Caco-2 (cell line): Measurements from ENCODE around the gene LCN1. TPM values are rescaled to one million over a fixed set of nuclear protein-coding genes. Genes with fewer than 3 reads are reported as not detected.
"Not testable (repeated sequence)": the region's sequence is repeated elsewhere in the genome, so short reads cannot be mapped to it uniquely, and the experiment has no call there.

ENCODE experiments used
- BruUV-seq: library from RNA; stranded (reverse); fragments of 400-500 nt; replicated peaks from 2 replicates; lab custom pipeline; 2021; lab: Mats Ljungman, UMichigan
- CTCF ChIA-PET: fragments of 300-600 bp; sonication (Branson Sonifier 250); formaldehyde crosslinking; loops from one replicate; lab custom pipeline; 2022; ENCODE audit warnings: antibody characterized with exemption; lab: Charles Lee
- POLR2A ChIA-PET: fragments of 300-600 bp; sonication (Branson Sonifier 250); formaldehyde crosslinking; loops from one replicate; lab custom pipeline; 2022; ENCODE audit warnings: antibody characterized with exemption; lab: Charles Lee
- DNase-seq, 2 experiments: peaks; one replicate each; pipeline versions ENCODE4 v3.0.0 to v3.0.0-alpha.2; 2020 to 2022
- H3K27me3 ChIP-seq: replicated peaks from 2 replicates; pipeline ENCODE4 v1.6.0; 2011; ENCODE audit warnings: low read length; ENCODE audit not compliant: control insufficient read depth, insufficient read depth
- H3K36me3 ChIP-seq: 2 replicates; pipeline ENCODE4 v1.5.1; 2011; ENCODE audit warnings: low read length; ENCODE audit not compliant: control insufficient read depth, insufficient read depth
- H3K4me1 ChIP-seq: fragments of 250-450 bp; sonication (Bioruptor Pico); 2 replicates; pipeline ENCODE4 v1.5.1; 2020; ENCODE audit warnings: mild to moderate bottlenecking
- H3K4me3 ChIP-seq: 2 replicates; pipeline ENCODE4 v1.5.1; 2011; ENCODE audit warnings: low read depth, mild to moderate bottlenecking, control low read depth, low read length
- H3K9me3 ChIP-seq: fragments of 250-450 bp; sonication (Bioruptor Pico); 2 replicates; pipeline ENCODE4 v1.5.1; 2020; ENCODE audit warnings: mild to moderate bottlenecking, moderate library complexity
- H3K27ac Mint-ChIP-seq: one replicate; pipeline ENCODE4 v1.8.0; 2022; ENCODE audit warnings: mixed read lengths; ENCODE audit not compliant: unreplicated experiment
- H3K27me3 Mint-ChIP-seq: one replicate; pipeline ENCODE4 v1.8.0; 2022; ENCODE audit warnings: mixed read lengths; ENCODE audit not compliant: insufficient read depth, unreplicated experiment
- H3K36me3 Mint-ChIP-seq: one replicate; pipeline ENCODE4 v1.8.0; 2022; ENCODE audit warnings: mild to moderate bottlenecking, mixed read lengths; ENCODE audit not compliant: insufficient read depth, unreplicated experiment
- H3K4me1 Mint-ChIP-seq: one replicate; pipeline ENCODE4 v1.8.0; 2022; ENCODE audit warnings: low read depth, mixed read lengths; ENCODE audit not compliant: unreplicated experiment
- H3K4me3 Mint-ChIP-seq: one replicate; pipeline ENCODE4 v1.8.0; 2022; ENCODE audit warnings: mild to moderate bottlenecking, moderate library complexity, mixed read lengths; ENCODE audit not compliant: unreplicated experiment
- H3K9me3 Mint-ChIP-seq: one replicate; pipeline ENCODE4 v1.8.0; 2022; ENCODE audit warnings: mixed read lengths; ENCODE audit not compliant: unreplicated experiment
- CTCF ChIP-seq, 2 experiments: fragments of 200-600 bp in 1 of 2; IDR thresholded peaks; 1 replicate in 1 of 2; 2 replicates in 1 of 2; pipeline versions ENCODE4 v1.5.1 to v1.8.0; 2011 to 2022; ENCODE audit warnings: antibody characterized with exemption in 1 of 2, control low read depth in 1 of 2, inconsistent platforms in 1 of 2, low read depth in 1 of 2, low read length in 1 of 2, mild to moderate bottlenecking in 1 of 2, moderate library complexity in 1 of 2; ENCODE audit not compliant: insufficient read depth in 1 of 2, severe bottlenecking in 1 of 2, unreplicated experiment in 1 of 2
- intact Hi-C: fragments of 100-400 bp; cut with micrococcal nuclease; formaldehyde crosslinking; loops from one replicate; pipeline ENCODE4 v1.10.0; 2022; ENCODE audit not compliant: unreplicated experiment
- total RNA-seq: library from RNA; stranded (reverse); gene quantifications from 2 replicates; pipeline ENCODE4 v1.2.3, GENCODE V29; 2022

The LCN1 gene
- total RNA-seq, 1 experiment from 2014 or later, result not detected

- no peaks in the 10 kb centered on the region for H3K9me3 Mint-ChIP-seq
- POLR2A ChIA-PET, result no interaction called here
- Histone ChIP-seq H3K4me3 (no peak overlapping the region), H3K36me3 (no peaks in the 10 kb centered on the region), H3K9me3 (no peaks in the 10 kb centered on the region), H3K27me3 (no peaks in the 10 kb centered on the region), H3K4me1 (no peaks in the 10 kb centered on the region)
- intact Hi-C loops, result no loop called here
- H3K4me3 Mint-ChIP-seq, result no peak overlapping the region
- no peak for DNase-seq
- H3K36me3 Mint-ChIP-seq, result no peaks in the 10 kb centered on the region
- CTCF ChIA-PET, result no interaction called here
- peaks cover 22% of the 10 kb centered on the region for H3K27me3 Mint-ChIP-seq
- TF ChIP-seq CTCF (IDR thresholded peaks at IDR 0.05; ENCODE audit: insufficient read depth in 1 of 2, low read depth in 1 of 2, low read length in 1 of 2, severe bottlenecking in 1 of 2, unreplicated experiment in 1 of 2), result no peak
- H3K4me1 Mint-ChIP-seq, result peaks cover 7% of the 10 kb centered on the region
- no TSS peak for BruUV-seq
- no peak overlapping the region for H3K27ac Mint-ChIP-seq
Observed at GRCh38 chr9:135533674-135534073, 12.4 kb downstream of the LCN1 start.

- H3K36me3 ChIP-seq, H3K4me3 Mint-ChIP-seq, H3K36me3 Mint-ChIP-seq, POLR2A ChIA-PET, BruUV-seq, H3K9me3 Mint-ChIP-seq, intact Hi-C loops, H3K4me3 ChIP-seq, H3K4me1 ChIP-seq, H3K4me1 Mint-ChIP-seq, H3K27me3 ChIP-seq, H3K27ac Mint-ChIP-seq, CTCF ChIA-PET, DNase-seq, H3K9me3 ChIP-seq: not testable (repeated sequence)
- peaks cover 25% of the 10 kb centered on the region for H3K27me3 Mint-ChIP-seq
Observed at GRCh38 chr9:135534192-135534711, 13.0 kb downstream of the LCN1 start.

- H3K4me3 ChIP-seq, POLR2A ChIA-PET, H3K9me3 ChIP-seq, BruUV-seq, H3K36me3 Mint-ChIP-seq, H3K36me3 ChIP-seq, H3K27me3 ChIP-seq, H3K27ac Mint-ChIP-seq, H3K4me3 Mint-ChIP-seq, CTCF ChIA-PET, H3K4me1 ChIP-seq, H3K4me1 Mint-ChIP-seq, H3K9me3 Mint-ChIP-seq, DNase-seq, intact Hi-C loops: not testable (repeated sequence)
- H3K27me3 Mint-ChIP-seq, result peaks cover 28% of the 10 kb centered on the region
Observed at GRCh38 chr9:135534826-135535225, 13.6 kb downstream of the LCN1 start.

GRCh38 chr9:135535631-135536030 lies 14.4 kb downstream of the LCN1 start:
- H3K9me3 Mint-ChIP-seq, H3K36me3 ChIP-seq, POLR2A ChIA-PET, CTCF ChIA-PET, H3K36me3 Mint-ChIP-seq, H3K4me1 Mint-ChIP-seq, H3K27me3 ChIP-seq, H3K4me3 Mint-ChIP-seq, BruUV-seq, H3K4me3 ChIP-seq, intact Hi-C loops, DNase-seq, H3K9me3 ChIP-seq, H3K27ac Mint-ChIP-seq, H3K4me1 ChIP-seq: not testable (repeated sequence)
- peaks cover 33% of the 10 kb centered on the region for H3K27me3 Mint-ChIP-seq
